C4-2B (cell line): ENCODE measurements around the gene NNMT.

Experiments
- H3K27ac ChIP-seq: fragments of 450-650 bp; 2 replicates; pipeline ENCODE4 v1.5.1; 2017
- ZFX ChIP-seq: fragments of 450-650 bp; IDR thresholded peaks from 2 replicates; pipeline ENCODE4 v1.6.1; 2017
- TF ChIP-seq, protein P1 (sequence below): fragments of 450-650 bp; conservative IDR thresholded peaks from 2 replicates; pipeline ENCODE4 v1.5.1; 2017; ENCODE audit warnings: mild to moderate bottlenecking

The NNMT gene

DNA sequence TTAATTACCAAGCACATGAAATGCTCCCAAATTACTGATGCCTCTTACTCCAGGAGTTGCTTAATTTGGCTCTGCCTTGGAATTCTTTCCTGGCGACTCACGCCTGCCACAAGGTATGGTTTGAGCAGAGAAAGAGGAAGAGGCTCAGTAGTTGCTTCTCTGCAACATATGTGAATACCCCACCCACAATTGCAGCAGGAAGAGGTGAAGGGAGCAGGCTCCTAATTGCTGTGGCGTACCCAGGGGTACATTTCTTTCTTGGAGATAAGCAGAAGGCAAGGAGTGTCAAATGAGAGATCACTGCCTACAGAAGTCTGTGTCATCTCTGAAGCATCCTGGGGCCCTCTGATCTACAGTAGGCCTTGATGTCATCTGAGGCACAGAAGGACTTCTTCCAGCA, 10.6 kb upstream of the NNMT start:
- TF ChIP-seq, protein P1, sequence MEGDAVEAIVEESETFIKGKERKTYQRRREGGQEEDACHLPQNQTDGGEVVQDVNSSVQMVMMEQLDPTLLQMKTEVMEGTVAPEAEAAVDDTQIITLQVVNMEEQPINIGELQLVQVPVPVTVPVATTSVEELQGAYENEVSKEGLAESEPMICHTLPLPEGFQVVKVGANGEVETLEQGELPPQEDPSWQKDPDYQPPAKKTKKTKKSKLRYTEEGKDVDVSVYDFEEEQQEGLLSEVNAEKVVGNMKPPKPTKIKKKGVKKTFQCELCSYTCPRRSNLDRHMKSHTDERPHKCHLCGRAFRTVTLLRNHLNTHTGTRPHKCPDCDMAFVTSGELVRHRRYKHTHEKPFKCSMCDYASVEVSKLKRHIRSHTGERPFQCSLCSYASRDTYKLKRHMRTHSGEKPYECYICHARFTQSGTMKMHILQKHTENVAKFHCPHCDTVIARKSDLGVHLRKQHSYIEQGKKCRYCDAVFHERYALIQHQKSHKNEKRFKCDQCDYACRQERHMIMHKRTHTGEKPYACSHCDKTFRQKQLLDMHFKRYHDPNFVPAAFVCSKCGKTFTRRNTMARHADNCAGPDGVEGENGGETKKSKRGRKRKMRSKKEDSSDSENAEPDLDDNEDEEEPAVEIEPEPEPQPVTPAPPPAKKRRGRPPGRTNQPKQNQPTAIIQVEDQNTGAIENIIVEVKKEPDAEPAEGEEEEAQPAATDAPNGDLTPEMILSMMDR: no peak
- TF ChIP-seq ZFX: no peak
- H3K27ac ChIP-seq: no peak overlapping the region; the same call in 1 of the 2 replicates

- no peak for TF ChIP-seq ZFX
- TF ChIP-seq, protein P1: no peak
- no peak overlapping the region for H3K27ac ChIP-seq
These were observed 10.0 kb upstream of the NNMT start for GRCh38 chr11:114286229-114286628.

GRCh38 chr11:114287154-114287553, 9.0 kb upstream of the NNMT start:
- no peak for TF ChIP-seq ZFX
- TF ChIP-seq, protein P1: no peak
- H3K27ac ChIP-seq: no peak overlapping the region

DNA sequence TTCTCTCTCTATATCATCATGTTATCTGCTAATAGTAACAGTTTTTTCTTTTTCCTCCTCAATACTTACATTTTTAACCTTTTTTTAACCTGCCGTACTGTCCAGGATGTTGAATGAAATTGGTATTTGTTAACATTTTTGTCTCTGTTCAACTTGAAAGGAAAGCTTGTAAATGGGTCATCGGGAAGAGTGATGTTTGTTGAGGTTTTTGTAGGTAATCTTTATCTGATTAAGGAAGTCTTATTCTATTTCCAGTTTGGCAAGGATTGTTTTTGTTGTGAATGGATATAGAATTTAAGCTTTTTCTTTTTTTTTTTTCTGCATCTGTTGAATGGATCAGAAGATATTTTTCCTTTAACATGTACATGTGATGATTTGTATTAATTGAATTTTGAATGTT, 8.1 kb upstream of the NNMT start:
- TF ChIP-seq, protein P1: no peak
- no peak for TF ChIP-seq ZFX
- no peak overlapping the region for H3K27ac ChIP-seq

DNA sequence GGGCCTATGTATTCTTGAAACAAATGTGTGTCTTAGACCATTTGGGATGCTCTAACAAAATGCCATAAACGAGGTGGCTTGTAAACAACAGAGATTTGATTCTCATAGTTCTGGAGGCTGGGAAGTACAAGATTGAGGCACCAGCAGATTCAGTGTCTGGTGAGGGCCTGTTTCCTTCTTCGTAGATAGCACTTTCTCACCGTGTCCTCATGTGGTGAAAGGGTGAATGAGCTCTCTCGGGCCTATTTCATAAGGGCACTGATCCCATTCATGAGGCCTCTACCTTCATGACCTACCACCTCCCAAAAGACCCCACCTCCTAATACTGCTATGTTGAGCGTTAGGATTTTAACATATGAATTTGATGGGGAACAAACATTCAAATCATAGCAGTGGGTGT, 6.4 kb upstream of the NNMT start:
- no peak overlapping the region for H3K27ac ChIP-seq
- TF ChIP-seq ZFX: no peak
- TF ChIP-seq, protein P1: no peak

DNA sequence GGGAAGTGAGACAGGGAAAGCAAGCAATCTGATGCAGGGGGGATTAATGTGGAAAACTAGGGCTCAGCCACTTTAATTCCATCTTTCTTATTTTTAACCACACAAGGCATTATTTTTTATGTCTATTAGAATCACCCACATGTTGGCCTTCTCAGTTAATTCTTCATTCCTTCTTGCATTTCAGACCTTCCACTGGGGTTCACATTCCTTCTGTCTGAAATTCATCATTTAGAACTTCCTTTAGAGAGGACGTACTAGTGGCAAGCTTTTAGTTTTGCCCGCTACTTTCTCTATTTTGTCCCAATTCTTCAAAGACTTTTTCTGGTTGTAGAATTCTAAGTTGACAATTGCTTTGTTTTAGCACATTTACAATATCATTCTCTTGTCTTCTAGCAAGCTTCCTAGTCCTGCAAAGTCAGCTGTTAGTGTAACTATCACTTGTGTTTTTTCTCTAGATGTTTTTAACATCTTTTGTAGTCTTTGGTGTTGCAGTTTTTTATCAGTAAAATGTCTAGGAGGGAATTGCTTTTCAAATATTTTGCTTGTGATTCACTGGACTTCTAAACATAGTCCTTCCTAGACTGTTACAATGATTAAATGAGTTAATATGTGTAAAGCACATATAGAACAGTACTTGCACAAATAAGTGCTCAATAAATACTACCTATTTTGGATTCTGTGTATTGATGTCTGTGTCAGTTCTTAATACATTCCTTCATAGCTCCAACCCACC, 5.5 kb upstream of the NNMT start:
- TF ChIP-seq, protein P1: no peak
- no peak for TF ChIP-seq ZFX
- no peak overlapping the region for H3K27ac ChIP-seq

- TF ChIP-seq, protein P1: no peak
- TF ChIP-seq ZFX: no peak
- no peak overlapping the region for H3K27ac ChIP-seq
These were observed 4.8 kb upstream of the NNMT start for GRCh38 chr11:114291381-114291780.
